HG03039 (cell line): ENCODE results near the gene CMTM8.
"Not testable (repeated sequence)": the region's sequence is repeated elsewhere in the genome, so short reads cannot be mapped to it uniquely, and the experiment has no call there.

Experiments used
- ATAC-seq: cut with Tn5 transposase; IDR thresholded peaks from one replicate; pipeline ENCODE4 v1.9.1; 2021; ENCODE audit warnings: mild to moderate bottlenecking, moderate library complexity; ENCODE audit not compliant: unreplicated experiment

The CMTM8 gene

GRCh38 chr3:32228743-32229142, 9.7 kb upstream of the CMTM8 start:
- ATAC-seq, result not testable (repeated sequence)

DNA sequence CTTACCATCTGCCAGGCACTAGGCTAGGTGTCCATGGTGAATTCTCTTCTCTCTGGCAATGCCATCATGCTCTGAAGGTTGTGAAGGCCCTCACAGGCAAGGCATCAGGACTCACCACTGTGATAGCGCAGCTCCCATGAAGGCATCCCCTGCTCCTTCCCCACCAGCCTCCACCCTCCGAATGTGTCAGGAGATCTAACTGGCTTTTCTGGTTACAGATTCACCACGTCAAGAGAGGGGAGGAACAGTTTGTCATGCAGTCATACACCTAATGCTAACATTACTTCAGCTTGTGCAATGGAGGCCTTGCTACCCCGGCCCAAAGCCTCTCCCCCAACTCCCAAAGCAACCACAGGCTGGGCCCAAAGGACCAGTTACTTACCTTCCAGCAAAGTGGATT, 8.9 kb upstream of the CMTM8 start:
- ATAC-seq, result no peak

DNA sequence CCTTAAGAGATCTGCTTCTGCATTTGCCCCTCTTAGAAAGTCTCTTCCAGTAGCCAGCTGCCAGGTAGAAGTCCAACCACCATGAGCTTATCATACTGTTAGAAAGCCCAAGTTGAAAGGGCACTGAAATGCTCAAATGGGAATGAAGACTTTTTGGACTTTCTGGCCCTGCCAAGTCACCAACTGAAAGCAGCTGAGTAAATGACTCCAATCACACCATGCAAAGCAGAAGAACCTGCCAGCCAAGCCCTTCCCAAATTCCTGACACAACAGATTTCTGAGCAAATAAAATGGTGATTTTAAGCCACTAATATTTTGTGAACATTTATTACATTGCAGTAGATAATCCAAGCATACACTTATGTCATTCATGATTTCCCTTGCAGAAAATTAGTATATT, 2.1 kb upstream of the CMTM8 start:
- ATAC-seq, result no peak

DNA sequence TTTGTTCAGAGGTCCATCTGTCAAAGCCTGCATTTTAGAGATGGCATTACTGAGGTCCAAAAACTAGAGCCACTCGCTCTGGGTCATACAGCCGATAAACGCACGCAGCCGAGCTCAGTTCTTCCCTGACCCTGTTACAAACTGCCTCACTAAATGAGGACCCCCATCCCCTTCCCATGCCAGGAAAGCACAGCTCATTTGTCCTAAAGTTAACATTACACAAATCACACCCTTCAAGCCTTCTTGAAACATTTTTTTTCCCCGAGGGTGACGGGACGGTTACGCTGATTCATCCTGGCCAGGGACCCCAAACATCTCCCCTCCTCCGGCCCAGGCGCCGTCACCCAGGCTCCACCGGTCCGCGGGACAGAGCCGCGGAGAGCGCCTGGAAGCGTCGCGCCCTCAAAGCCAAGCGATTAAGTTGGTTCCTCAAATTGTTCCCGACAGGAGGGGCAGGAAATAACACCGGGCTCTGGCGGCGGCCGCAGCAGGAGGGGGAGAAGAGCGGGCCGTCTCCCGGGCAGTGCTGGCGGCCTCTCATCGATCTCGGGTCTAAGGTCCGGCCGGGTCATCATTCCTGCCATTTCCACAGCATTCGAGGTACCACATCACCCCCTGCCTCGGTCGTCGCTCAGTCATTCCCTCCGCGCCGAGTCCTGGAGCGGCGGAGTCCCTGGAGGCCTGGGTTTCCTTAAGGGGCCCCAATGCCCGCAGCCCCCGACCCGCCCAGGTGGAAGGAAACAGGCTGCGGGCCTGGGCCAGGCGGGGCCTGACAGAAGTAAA, 619 bp upstream of the CMTM8 start:
- no peak for ATAC-seq

DNA sequence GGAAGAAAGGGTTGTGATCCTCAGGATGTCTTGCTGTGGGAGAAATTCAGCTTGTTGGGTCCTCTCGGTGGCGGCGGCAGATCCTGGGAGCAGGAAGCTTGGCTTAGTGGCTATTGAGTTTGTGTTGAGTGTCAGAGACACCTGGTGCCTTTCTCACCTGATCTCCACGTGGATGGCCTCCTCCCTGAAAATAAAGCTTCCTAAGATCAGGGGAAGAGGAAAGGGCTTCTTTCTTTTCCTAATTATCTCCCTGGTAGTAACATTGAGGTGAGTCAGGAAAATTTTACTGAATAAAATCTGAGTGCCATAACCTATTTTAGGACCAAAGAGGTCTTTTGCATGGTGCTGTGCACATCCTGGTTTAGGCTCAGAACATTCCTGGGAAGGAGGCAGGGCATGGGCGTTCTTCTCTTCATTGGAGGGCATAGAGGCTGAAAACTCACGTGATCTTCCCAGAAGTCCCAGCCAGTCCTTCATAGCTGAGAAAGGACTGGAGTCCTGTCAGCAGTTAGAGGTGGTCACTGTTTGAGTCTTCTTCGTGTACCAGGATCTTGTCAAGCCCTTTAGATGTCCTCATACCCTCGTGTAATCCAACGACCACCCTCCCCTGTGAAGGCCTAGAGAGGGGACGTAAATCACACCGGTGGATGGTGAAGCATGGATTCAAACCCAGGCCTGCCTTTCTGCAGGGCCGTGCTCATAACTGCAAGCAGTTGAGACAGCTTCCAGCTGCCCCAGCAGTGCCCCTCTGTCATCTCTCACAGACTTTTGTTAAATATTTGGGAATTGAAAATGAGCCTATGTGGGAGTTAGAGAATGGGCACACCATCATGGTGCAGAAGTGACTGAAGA, 1.1 kb downstream of the CMTM8 start:
- ATAC-seq, result no peak

GRCh38 chr3:32240159-32240545, 1.7 kb downstream of the CMTM8 start:
- ATAC-seq, result no peak

DNA sequence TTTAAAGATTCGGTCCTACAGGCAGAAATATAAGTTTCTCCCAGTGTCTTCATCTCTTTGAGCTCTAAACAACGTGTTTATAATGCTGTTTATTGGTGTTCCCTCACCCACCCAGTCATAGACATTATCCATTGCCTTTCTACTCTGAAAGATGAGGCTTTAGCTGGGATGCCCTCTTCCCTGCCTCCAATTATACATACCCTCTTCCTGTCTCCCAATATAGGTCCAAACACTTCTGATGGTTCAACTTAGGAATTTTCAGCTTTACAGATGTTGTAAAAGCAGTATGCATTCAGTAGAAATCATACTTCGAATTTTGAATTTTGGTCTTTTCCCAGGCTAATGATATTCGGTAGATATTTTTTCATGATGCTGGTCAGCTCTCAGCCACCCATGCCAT, 2.6 kb downstream of the CMTM8 start:
- no peak for ATAC-seq

GRCh38 chr3:32243519-32243918, 5.0 kb downstream of the CMTM8 start:
- ATAC-seq, result no peak

DNA sequence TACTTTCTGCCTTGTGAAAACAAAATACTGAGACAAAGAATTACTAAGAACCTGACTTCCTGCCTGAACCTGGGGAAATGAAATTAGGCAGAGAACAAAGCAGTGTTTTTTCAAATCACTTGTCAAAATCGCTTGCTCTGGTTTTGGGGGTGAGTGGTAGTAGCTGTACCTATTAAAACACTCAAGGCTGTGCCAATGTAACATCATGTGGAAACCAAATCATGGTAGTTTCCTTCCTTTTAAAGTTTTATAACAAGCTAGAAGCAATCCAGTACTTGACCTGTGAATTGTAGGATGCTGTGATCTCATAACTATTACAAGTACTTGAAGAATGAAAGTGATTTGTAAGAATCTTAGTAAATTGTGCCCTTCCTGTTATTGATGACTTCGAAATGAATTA, 6.7 kb downstream of the CMTM8 start:
- ATAC-seq, result no peak

GRCh38 chr3:32246079-32246675, 7.7 kb downstream of the CMTM8 start:
- ATAC-seq, result no peak

GRCh38 chr3:32249184-32249782, 10.8 kb downstream of the CMTM8 start:
- ATAC-seq, result no peak

DNA sequence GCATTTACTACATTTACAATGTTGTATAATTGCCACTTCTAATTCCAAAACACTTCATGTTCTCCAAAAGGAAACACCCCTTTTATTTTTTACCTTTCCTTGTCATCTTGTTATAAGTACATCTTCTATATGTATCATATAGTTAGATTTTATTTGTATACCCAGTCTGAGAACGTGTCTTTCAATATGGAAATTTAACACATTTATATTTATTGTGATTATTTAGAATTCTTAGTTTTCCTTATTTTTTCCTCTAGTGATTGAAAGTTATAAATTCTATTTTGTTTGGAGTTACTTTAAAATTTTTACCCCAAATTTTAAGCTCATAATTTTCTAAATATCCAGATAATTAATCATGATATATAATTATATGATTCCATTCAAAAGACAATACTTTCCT, 15.8 kb downstream of the CMTM8 start:
- no peak for ATAC-seq

DNA sequence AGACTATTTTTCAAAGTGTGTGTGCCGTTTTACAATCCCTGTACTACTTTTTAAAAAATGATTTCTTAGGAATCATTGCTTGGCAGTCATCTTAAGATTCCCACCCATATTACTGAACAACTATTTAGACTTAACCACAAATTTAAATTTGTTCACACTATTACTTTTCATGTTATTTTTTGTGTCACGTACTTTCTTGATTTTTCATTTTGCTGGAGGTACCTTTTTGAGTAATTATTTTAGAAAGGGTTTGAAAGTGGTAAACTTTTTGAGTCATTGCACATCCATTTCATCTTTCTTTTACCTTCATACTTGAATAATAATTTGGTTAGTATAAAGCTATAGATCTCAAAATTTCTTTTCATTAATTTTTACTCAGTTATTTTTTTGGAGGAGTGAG, 16.9 kb downstream of the CMTM8 start:
- no peak for ATAC-seq

GRCh38 chr3:32256206-32256605, 17.7 kb downstream of the CMTM8 start:
- ATAC-seq, result no peak

- no peak for ATAC-seq
These were observed 18.6 kb downstream of the CMTM8 start for GRCh38 chr3:32257042-32257441.

GRCh38 chr3:32257641-32258438, 19.4 kb downstream of the CMTM8 start:
- ATAC-seq, result no peak

DNA sequence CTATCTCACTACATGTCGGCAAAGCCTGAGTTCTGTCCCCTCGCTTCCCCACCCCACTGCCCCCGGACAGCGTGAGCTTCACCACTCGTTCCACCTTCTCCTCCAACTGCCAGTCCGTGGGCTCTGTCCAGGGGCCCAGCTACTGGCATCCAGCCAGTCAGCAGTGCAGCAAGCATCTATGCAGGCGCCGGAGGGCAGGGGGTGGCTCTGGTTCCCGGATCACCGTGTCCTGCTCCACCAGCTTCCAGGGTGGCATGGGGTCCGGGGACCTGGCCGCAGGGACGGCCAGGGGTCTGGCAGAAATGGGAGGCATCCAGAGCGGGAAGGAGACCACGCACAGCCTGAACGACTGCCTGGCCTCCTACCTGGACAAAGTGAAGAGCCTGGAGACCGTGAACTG, 20.4 kb downstream of the CMTM8 start:
- no peak for ATAC-seq

GRCh38 chr3:32261545-32261944, 23.1 kb downstream of the CMTM8 start:
- ATAC-seq, result no peak

DNA sequence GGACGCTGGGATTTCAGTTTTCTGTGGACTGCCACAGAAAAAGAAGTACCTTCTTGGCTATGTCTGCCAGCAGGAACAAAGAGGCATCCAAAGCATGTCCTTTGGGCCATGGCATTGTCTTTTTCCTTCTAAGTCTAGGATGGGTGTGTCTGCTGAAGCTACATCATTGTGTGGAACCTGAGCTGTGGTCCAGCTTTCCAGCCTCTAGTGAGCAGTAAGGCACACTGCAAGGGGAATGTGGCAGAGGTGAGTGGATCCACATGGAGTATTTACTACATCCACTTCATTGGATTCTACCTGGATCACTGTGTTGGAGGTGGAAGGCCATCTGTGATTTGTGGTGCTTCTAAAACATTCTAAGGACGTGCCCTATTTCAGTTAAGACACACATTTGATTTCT, 23.7 kb downstream of the CMTM8 start:
- no peak for ATAC-seq

DNA sequence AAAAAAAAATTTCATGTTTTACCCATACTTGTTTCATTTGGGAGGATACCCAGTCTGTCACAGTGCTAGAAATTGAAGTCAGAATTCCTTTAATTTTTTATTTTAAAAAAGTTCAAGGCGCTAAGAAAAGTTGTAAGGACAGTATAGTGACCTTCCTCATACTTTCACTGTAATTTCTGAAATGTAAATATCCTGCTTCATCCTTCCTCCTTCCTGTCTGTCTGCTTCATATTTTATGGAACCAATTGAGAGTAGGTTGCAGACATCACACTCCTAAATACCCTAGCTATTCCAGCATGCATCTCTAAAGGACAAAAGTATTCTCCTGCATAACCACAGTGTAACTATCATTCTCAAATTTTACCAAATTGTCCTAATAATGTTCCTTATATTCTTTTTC, 35.8 kb downstream of the CMTM8 start:
- ATAC-seq, result no peak

- ATAC-seq, result no peak
These were observed 37.0 kb downstream of the CMTM8 start for GRCh38 chr3:32275506-32275905.
